B cell (primary cell): Measurements from ENCODE around the gene GPR78. TPM values are rescaled to one million over a fixed set of nuclear protein-coding genes. Genes with fewer than 3 reads are reported as not detected.

Experiments
- ATAC-seq: fragments of 200-7000 bp; cut with Tn5 transposase; one replicate; pipeline ENCODE4 v1.10.0; 2021; ENCODE audit warnings: low read depth, mild to moderate bottlenecking, moderate number of reproducible peaks, moderate library complexity
- CTCF ChIA-PET: fragments of 350-600 bp; sonication (Branson Sonifier 250); formaldehyde crosslinking; loops from one replicate; lab custom pipeline; 2021; ENCODE audit warnings: antibody characterized with exemption, inconsistent platforms; lab: Charles Lee
- POLR2A ChIA-PET: fragments of 350-600 bp; sonication (Branson Sonifier 250); formaldehyde crosslinking; loops from one replicate; lab custom pipeline; 2021; ENCODE audit warnings: antibody characterized with exemption; lab: Charles Lee
- DNase-seq: peaks from one replicate; pipeline ENCODE4 v3.0.0; 2013
- H2AFZ ChIP-seq: 2 replicates; pipeline ENCODE4 v1.6.1; 2012; ENCODE audit warnings: mild to moderate bottlenecking, low read depth, low read length; ENCODE audit not compliant: insufficient read depth, poor library complexity, severe bottlenecking
- H3K27ac ChIP-seq, 2 donors: 1 replicate in 1 of 2; 2 replicates in 1 of 2; pipeline ENCODE4 v1.5.1; 2012 to 2013; ENCODE audit warnings: low read length in 2 of 2, mild to moderate bottlenecking in 2 of 2, moderate library complexity in 1 of 2
- H3K27me3 ChIP-seq, 4 experiments: fragments of 200-600 bp in 1 of 4; sonication (generic) in 1 of 4; replicated peaks in 1 of 4; 1 replicate in 2 of 4; 2 replicates in 2 of 4; pipeline versions ENCODE4 v1.6.1 to v1.7.0; 2013 to 2016; ENCODE audit warnings: low read length in 3 of 4, mild to moderate bottlenecking in 2 of 4, mixed read lengths in 1 of 4, moderate library complexity in 1 of 4; ENCODE audit not compliant: insufficient read depth in 4 of 4, control insufficient read depth in 3 of 4; ENCODE audit errors: control extremely low read depth in 1 of 4
- H3K36me3 ChIP-seq, 2 experiments: replicated peaks in 1 of 2; 1 replicate in 1 of 2; 2 replicates in 1 of 2; pipeline versions ENCODE4 v1.6.1 to v1.7.1; 2013; ENCODE audit warnings: low read length in 1 of 2; ENCODE audit not compliant: insufficient read depth in 2 of 2, control insufficient read depth in 1 of 2; ENCODE audit errors: control extremely low read depth in 1 of 2, extremely low read depth in 1 of 2
- H3K4me1 ChIP-seq, 2 donors: fragments of 200-600 bp in 1 of 2; sonication (generic) in 1 of 2; 1 replicate in 1 of 2; 2 replicates in 1 of 2; pipeline versions ENCODE4 v1.5.1 to v1.6.1; 2013 to 2017; ENCODE audit warnings: low read length in 2 of 2; ENCODE audit not compliant: control insufficient read depth in 2 of 2, insufficient read depth in 2 of 2
- H3K4me2 ChIP-seq: replicated peaks from 2 replicates; pipeline ENCODE3; 2012; ENCODE audit warnings: mild to moderate bottlenecking, low read depth, low read length; ENCODE audit not compliant: poor library complexity, severe bottlenecking
- H3K4me3 ChIP-seq, 5 experiments: fragments of 200-600 bp in 1 of 5; sonication (generic) in 1 of 5; 1 replicate in 3 of 5; 2 replicates in 2 of 5; pipeline versions ENCODE4 v1.5.1 to v1.7.0; 2011 to 2016; ENCODE audit warnings: low read length in 4 of 5, mild to moderate bottlenecking in 4 of 5, low read depth in 2 of 5, control low read depth in 1 of 5, moderate library complexity in 1 of 5; ENCODE audit not compliant: insufficient read depth in 1 of 5; ENCODE audit errors: control extremely low read depth in 1 of 5, extremely low read depth in 1 of 5
- H3K79me2 ChIP-seq: fragments of 200-600 bp; sonication (generic); one replicate; pipeline ENCODE4 v1.6.0; 2016; ENCODE audit warnings: low read length; ENCODE audit not compliant: control insufficient read depth, insufficient read depth
- H3K9ac ChIP-seq: fragments of 200-600 bp; sonication (generic); 2 replicates; pipeline ENCODE4 v1.6.1; 2017; ENCODE audit warnings: mild to moderate bottlenecking, low read length, moderate library complexity
- H3K9me3 ChIP-seq, 3 donors: one replicate each; pipeline versions ENCODE4 v1.6.1 to v1.7.1; 2013; ENCODE audit warnings: low read length in 2 of 3; ENCODE audit not compliant: control insufficient read depth in 2 of 3, insufficient read depth in 1 of 3; ENCODE audit errors: control extremely low read depth in 1 of 3
- H4K20me1 ChIP-seq: 2 replicates; pipeline ENCODE4 v1.6.0; 2012; ENCODE audit warnings: mild to moderate bottlenecking, low read length; ENCODE audit not compliant: insufficient read depth, control insufficient read depth, poor library complexity, severe bottlenecking
- H3K27ac Mint-ChIP-seq: one replicate; pipeline ENCODE4 v1.8.0; 2021; ENCODE audit warnings: mixed read lengths
- H3K27me3 Mint-ChIP-seq: one replicate; pipeline ENCODE4 v1.8.0; 2021; ENCODE audit warnings: mixed read lengths
- H3K4me1 Mint-ChIP-seq: one replicate; pipeline ENCODE4 v1.8.0; 2021; ENCODE audit warnings: mixed read lengths
- H3K4me3 Mint-ChIP-seq: one replicate; pipeline ENCODE4 v1.8.0; 2021; ENCODE audit warnings: mixed read lengths
- H3K9me3 Mint-ChIP-seq: one replicate; pipeline ENCODE4 v1.8.0; 2022; ENCODE audit warnings: mixed read lengths; ENCODE audit not compliant: insufficient read depth
- CTCF ChIP-seq: fragments of 200-600 bp; IDR thresholded peaks from one replicate; pipeline ENCODE4 v1.8.0; 2022; ENCODE audit warnings: antibody characterized with exemption, mild to moderate bottlenecking
- EZH2 ChIP-seq: IDR thresholded peaks from 2 replicates; pipeline ENCODE4 v1.6.1; 2012; ENCODE audit warnings: borderline replicate concordance, low read depth, mild to moderate bottlenecking, moderate library complexity, low read length; ENCODE audit not compliant: insufficient read depth, poor library complexity, severe bottlenecking
- whole genome bisulfite sequencing: methylation state at CpG from one replicate; pipeline ENCODE4 v1.1.5; 2013; ENCODE audit warnings: missing lambda C conversion rate; ENCODE audit not compliant: insufficient coverage; 5-methylcytosine and 5-hydroxymethylcytosine counted together
- intact Hi-C: fragments of 100-400 bp; cut with micrococcal nuclease; formaldehyde crosslinking; loops from one replicate; pipeline ENCODE4 v1.10.0; 2022
- polyA plus RNA-seq: library from polyadenylated mRNA; depleted of rRNA; stranded (reverse); fragments of >200 nt; gene quantifications from 2 replicates; pipeline ENCODE4 v1.2.3, GENCODE V29; 2012
- total RNA-seq, 2 donors: library from RNA; stranded (reverse); fragments of 120-200 nt in 1 of 2; gene quantifications; 1 replicate in 1 of 2; 2 replicates in 1 of 2; pipeline versions ENCODE4 v1.2.3 to v1.2.4, GENCODE V29; 2013 to 2022

The GPR78 gene
- total and polyA plus RNA-seq, 2 donors (not counting 1 experiment from before 2014, with no cell fraction given) = not detected

DNA sequence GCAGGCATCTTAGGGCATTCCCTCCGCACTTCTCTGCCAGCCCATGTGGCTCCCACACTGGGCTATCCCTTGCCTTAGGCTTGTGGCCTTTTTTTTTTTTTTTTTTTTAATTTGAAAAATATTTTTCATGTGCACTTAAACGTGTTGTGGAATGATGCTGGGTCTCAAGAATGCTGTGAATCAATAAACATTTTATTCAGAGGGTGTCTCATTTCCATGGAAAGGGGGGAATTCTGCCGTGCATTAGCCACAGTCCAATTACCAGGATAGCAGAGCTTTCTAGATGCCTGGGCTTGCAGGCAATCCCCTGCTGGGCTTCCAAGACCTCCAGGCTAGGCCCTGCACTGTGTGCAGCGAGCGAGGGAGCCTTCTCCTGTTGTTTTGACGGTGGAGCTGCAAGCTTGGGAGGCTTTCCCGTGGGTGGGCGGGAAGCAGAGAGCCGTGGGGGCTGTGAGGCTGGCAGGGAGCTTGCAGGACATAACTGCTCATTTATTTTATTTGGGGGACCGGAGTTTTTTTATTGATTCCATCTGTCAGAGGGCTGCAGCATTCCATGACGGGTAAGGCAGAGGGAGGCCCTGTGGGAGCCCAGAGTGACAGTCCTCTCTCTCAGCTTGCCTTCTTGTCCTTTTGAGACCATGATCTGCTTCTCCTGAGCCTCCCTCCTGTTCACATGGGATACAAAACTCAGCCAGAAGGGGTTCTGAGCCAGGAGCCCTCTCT is 9.8 kb downstream of the GPR78 start:
- TF ChIP-seq EZH2 = no peak
- no peak for TF ChIP-seq CTCF
- ChIA-PET CTCF (no interaction called here), POLR2A (no interaction called here)
- no peaks in the 10 kb centered on the region for H4K20me1 ChIP-seq
- H3K4me1 ChIP-seq = no peaks in the 10 kb centered on the region
- DNase-seq (no peak), ATAC-seq (no peak)
- H3K4me3 Mint-ChIP-seq = no peak overlapping the region
- no peaks in the 10 kb centered on the region for H3K4me1 Mint-ChIP-seq
- no peaks in the 10 kb centered on the region for H3K9me3 ChIP-seq
- 63% methylated on average over 7 of the region's 11 CpGs for WGBS
- H3K79me2 ChIP-seq = no peaks in the 10 kb centered on the region
- H3K9me3 Mint-ChIP-seq = no peaks in the 10 kb centered on the region
- H3K27me3 Mint-ChIP-seq = peaks cover 22% of the 10 kb centered on the region
- no peak overlapping the region for H3K27ac Mint-ChIP-seq
- H2AFZ ChIP-seq = no peak overlapping the region
- no peak overlapping the region for H3K27ac ChIP-seq
- intact Hi-C loops = no loop called here
- no peak overlapping the region for H3K4me3 ChIP-seq
- peaks cover 0 to 24% (median 1%) of the 10 kb centered on the region in 4 experiments for H3K27me3 ChIP-seq
- no peak overlapping the region for H3K9ac ChIP-seq
- no peak overlapping the region for H3K4me2 ChIP-seq
- H3K36me3 ChIP-seq = no peaks in the 10 kb centered on the region

DNA sequence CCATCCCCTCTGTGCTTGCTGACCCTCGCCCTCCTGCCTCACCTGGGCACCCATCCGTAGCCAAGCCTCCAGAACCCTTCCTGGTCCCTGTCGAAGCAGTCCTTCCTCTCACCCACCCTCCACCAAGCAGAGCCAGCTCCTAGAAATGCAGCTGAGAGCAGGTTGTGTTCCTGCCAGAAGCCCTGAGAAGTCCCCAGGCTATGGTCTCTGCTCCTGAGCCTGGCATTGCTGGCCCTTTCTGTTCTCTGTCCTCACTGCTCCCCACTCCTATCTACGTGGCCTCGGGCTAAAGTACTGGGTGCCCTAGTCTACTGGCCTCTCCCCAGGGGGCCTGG is 10.3 kb downstream of the GPR78 start:
- Histone ChIP-seq H3K4me2 (no peak overlapping the region), H3K4me3 (no peak overlapping the region), H3K27ac (no peak overlapping the region), H2AFZ (no peak overlapping the region), H3K27me3 (peaks cover 0 to 24% (median 1%) of the 10 kb centered on the region in 4 experiments), H3K4me1 (no peaks in the 10 kb centered on the region), H3K36me3 (no peaks in the 10 kb centered on the region), H4K20me1 (no peaks in the 10 kb centered on the region), H3K79me2 (no peaks in the 10 kb centered on the region), H3K9ac (no peak overlapping the region), H3K9me3 (no peaks in the 10 kb centered on the region)
- TF ChIP-seq EZH2 = no peak
- TF ChIP-seq CTCF = no peak
- Mint-ChIP-seq H3K27me3 (peaks cover 22% of the 10 kb centered on the region), H3K4me1 (no peaks in the 10 kb centered on the region), H3K27ac (no peak overlapping the region), H3K9me3 (no peaks in the 10 kb centered on the region), H3K4me3 (no peak overlapping the region)
- no peak for DNase-seq
- POLR2A ChIA-PET = no interaction called here
- intact Hi-C loops = no loop called here
- no peak for ATAC-seq
- 78% methylated on average over 5 of the region's 5 CpGs for WGBS
- CTCF ChIA-PET = no interaction called here
